Right lobe of liver (tissue), 6 donors: ENCODE data around the gene THPO. TPM values are rescaled to one million over a fixed set of nuclear protein-coding genes. Genes with fewer than 3 reads are reported as not detected.
A peak's percentile ranks its signal among the peaks of the same experiment; 100 is the strongest.

Source experiments
- ATAC-seq, 4 donors: fragments of 200-7000 bp; cut with Tn5 transposase; one replicate each; pipeline ENCODE4 v1.9.1; 2020; ENCODE audit warnings: mild to moderate bottlenecking in 4 of 4, moderate library complexity in 4 of 4
- DNase-seq, 3 donors: peaks; one replicate each; pipeline ENCODE4 v3.0.0-alpha.2; 2020
- H3K27ac ChIP-seq, 3 donors: fragments of 200-600 bp; one replicate each; pipeline ENCODE4 v1.8.0; 2022
- H3K27me3 ChIP-seq, 2 donors: fragments of 200-600 bp; one replicate each; pipeline ENCODE4 v1.8.0; 2022
- H3K36me3 ChIP-seq, 4 donors: fragments of 200-600 bp; sonication (generic) in 1 of 4; one replicate each; pipeline versions ENCODE4 v1.5.1 to v1.8.0; 2017 to 2022; ENCODE audit warnings: control low read depth in 1 of 4
- H3K4me1 ChIP-seq, 4 donors: fragments of 200-600 bp; sonication (generic) in 1 of 4; one replicate each; pipeline versions ENCODE4 v1.5.1 to v1.8.0; 2017 to 2022; ENCODE audit warnings: control low read depth in 1 of 4
- H3K4me3 ChIP-seq, 3 donors: fragments of 200-600 bp; one replicate each; pipeline ENCODE4 v1.8.0; 2022
- H3K9me3 ChIP-seq, 4 donors: fragments of 200-600 bp; sonication (generic) in 1 of 4; one replicate each; pipeline versions ENCODE4 v1.5.1 to v1.8.0; 2017 to 2022; ENCODE audit warnings: control low read depth in 1 of 4
- CTCF ChIP-seq, 4 donors: fragments of 200-600 bp in 3 of 4; fragments of 450-650 bp in 1 of 4; IDR thresholded peaks; one replicate each; pipeline versions ENCODE4 v1.5.1 to v1.8.0; 2016 to 2022; ENCODE audit warnings: antibody characterized with exemption in 4 of 4, mild to moderate bottlenecking in 2 of 4
- POLR2A ChIP-seq: fragments of 450-650 bp; IDR thresholded peaks from one replicate; pipeline ENCODE4 v1.6.1; 2017; ENCODE audit warnings: antibody characterized with exemption, mild to moderate bottlenecking
- WGBS: methylation state at CpG from one replicate; pipeline ENCODE4 v1.1.6; 2018; ENCODE audit warnings: low coverage, low lambda C conversion rate; ENCODE audit not compliant: insufficient coverage; ENCODE audit errors: missing lambda C conversion rate; 5-methylcytosine and 5-hydroxymethylcytosine counted together
- intact Hi-C, 2 donors: fragments of 100-400 bp; cut with DNase I; formaldehyde crosslinking; loops; one replicate each; pipeline versions ENCODE4 v1.11.2 to v1.14.1; 2022
- total RNA-seq, 6 experiments: library from RNA; depleted of rRNA in 2 of 6; stranded (reverse); fragments of >200 nt in 2 of 6; fragmentation: NEBNext Ultra II Directional in 3 of 6; extraction: Animal tissue kit (Norgen Biotek cat#: 25700) in 3 of 6; gene quantifications; one replicate each; pipeline versions ENCODE4 v1.1.0 to v1.2.4, GENCODE V29; 2016 to 2023
- donor health status: DM: no; HTN: yes; CAD: no.
- donor health status: DM: no; HTN: no; CAD: no.
- donor health status: DM: no; HTN: no; CAD: no.
- donor health status: DM: no; HTN: yes; CAD: no.
- donor health status: DM: no; HTN: yes; CAD: no.

Gene THPO
- total RNA-seq, 6 experiments from 2014 or later = 8.2 to 12.1 (median 10.5) TPM

GRCh38 chr3:184352897-184353545 is 25.0 kb downstream of the THPO start:
- DNase-seq (peak in 1 of 3 donors; percentile 49), ATAC-seq (peak in 1 of 4 donors; percentile 8)
- no CpG with 5 or more reads among the region's 11 CpGs for WGBS
- Histone ChIP-seq H3K9me3 (no peaks in the 10 kb centered on the region), H3K4me1 (peaks cover 0 to 17% (median 7%) of the 10 kb centered on the region in 4 donors), H3K27ac (no peak overlapping the region), H3K4me3 (no peak overlapping the region), H3K36me3 (no peaks in the 10 kb centered on the region), H3K27me3 (no peaks in the 10 kb centered on the region)
- TF ChIP-seq CTCF (IDR thresholded peaks at IDR 0.05) = no peak
- no peak for TF ChIP-seq POLR2A
- intact Hi-C loops = no loop called here

GRCh38 chr3:184352149-184352785 is 25.7 kb downstream of the THPO start:
- Histone ChIP-seq H3K36me3 (no peaks in the 10 kb centered on the region), H3K4me3 (no peak overlapping the region), H3K27me3 (no peaks in the 10 kb centered on the region), H3K9me3 (no peaks in the 10 kb centered on the region), H3K27ac (peak overlapping the region in 1 of 3 donors; percentile 55), H3K4me1 (peaks cover 0 to 17% (median 7%) of the 10 kb centered on the region in 4 donors)
- 29% methylated on average over 8 of the region's 15 CpGs for WGBS
- peak; percentile 84 to 95 (median 91) for ATAC-seq
- TF ChIP-seq POLR2A = no peak
- TF ChIP-seq CTCF (IDR thresholded peaks at IDR 0.05) = no peak
- intact Hi-C loops = no loop called here
- peak; percentile 80 to 85 (median 84) for DNase-seq

GRCh38 chr3:184351511-184352148 is 26.4 kb downstream of the THPO start:
- peaks cover 0 to 17% (median 7%) of the 10 kb centered on the region in 4 donors for H3K4me1 ChIP-seq
- ATAC-seq (peak in 1 of 4 donors; percentile 4), DNase-seq (peak in 1 of 3 donors; percentile 48)
- 44% methylated on average over 8 of the region's 9 CpGs for WGBS
- TF ChIP-seq CTCF (IDR thresholded peaks at IDR 0.05) = no peak
- TF ChIP-seq POLR2A = no peak
- H3K36me3 ChIP-seq = no peaks in the 10 kb centered on the region
- H3K27me3 ChIP-seq = no peaks in the 10 kb centered on the region
- H3K27ac ChIP-seq = peak overlapping the region in 1 of 3 donors; percentile 55
- no peak overlapping the region for H3K4me3 ChIP-seq
- intact Hi-C loops = no loop called here
- no peaks in the 10 kb centered on the region for H3K9me3 ChIP-seq

DNA sequence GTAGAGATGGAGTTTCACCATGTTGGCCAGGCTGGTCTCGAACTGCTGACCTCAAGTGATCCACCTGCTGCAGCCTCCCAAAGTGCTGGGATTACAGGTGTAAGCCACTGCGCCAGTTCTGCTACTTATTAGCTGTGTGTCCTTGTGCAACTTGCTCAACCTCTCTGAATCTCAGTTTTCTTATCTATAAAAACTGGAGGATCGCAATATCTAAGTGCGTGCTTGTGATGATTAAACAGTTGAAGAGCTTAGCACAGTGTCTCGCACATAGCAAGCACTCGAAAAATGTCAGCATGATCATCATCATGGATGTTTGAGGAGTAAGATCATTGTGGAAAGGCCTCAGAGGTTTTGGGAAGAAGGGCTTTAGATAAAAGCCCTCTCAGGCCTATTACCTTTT is 27.4 kb downstream of the THPO start:
- Histone ChIP-seq H3K9me3 (no peaks in the 10 kb centered on the region), H3K4me3 (no peak overlapping the region), H3K27ac (no peak overlapping the region), H3K36me3 (no peaks in the 10 kb centered on the region), H3K4me1 (peaks cover 0 to 17% (median 7%) of the 10 kb centered on the region in 4 donors), H3K27me3 (no peaks in the 10 kb centered on the region)
- intact Hi-C loops = no loop called here
- no peak for ATAC-seq
- 96% methylated on average over 5 of the region's 6 CpGs for WGBS
- TF ChIP-seq CTCF (IDR thresholded peaks at IDR 0.05) (no peak), POLR2A (no peak)
- DNase-seq = no peak
